GM12873 (cell line): Measurements from ENCODE around the gene SQOR.

Experiments
- TF ChIP-seq, protein P1 (sequence below): IDR thresholded peaks from 2 replicates; pipeline ENCODE4 v1.5.1; 2012; ENCODE audit warnings: low read depth, mild to moderate bottlenecking, moderate library complexity, low read length, control low read depth; ENCODE audit not compliant: insufficient read depth; ENCODE audit errors: missing control alignments

The SQOR gene

DNA sequence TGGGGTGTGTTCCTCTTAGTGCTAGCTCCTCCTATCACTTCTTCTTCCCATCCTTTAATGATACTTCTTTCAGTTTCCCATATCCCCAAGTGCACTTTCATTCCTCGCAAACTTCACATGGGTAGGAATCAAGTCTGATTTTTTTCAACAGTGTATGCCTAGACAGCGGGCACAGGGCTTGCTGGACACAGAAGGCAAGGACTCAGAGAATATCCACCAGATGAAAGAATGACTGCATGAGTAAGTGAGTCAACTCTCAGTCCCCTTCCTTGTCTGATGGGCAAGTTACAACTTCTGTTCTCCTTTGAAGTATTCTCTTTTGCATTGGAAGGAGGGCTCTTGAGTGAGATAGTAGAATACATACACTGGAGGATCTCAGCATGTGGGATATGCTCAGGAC lies 3.1 kb upstream of the SQOR start:
- TF ChIP-seq, protein P1, sequence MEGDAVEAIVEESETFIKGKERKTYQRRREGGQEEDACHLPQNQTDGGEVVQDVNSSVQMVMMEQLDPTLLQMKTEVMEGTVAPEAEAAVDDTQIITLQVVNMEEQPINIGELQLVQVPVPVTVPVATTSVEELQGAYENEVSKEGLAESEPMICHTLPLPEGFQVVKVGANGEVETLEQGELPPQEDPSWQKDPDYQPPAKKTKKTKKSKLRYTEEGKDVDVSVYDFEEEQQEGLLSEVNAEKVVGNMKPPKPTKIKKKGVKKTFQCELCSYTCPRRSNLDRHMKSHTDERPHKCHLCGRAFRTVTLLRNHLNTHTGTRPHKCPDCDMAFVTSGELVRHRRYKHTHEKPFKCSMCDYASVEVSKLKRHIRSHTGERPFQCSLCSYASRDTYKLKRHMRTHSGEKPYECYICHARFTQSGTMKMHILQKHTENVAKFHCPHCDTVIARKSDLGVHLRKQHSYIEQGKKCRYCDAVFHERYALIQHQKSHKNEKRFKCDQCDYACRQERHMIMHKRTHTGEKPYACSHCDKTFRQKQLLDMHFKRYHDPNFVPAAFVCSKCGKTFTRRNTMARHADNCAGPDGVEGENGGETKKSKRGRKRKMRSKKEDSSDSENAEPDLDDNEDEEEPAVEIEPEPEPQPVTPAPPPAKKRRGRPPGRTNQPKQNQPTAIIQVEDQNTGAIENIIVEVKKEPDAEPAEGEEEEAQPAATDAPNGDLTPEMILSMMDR: no peak

DNA sequence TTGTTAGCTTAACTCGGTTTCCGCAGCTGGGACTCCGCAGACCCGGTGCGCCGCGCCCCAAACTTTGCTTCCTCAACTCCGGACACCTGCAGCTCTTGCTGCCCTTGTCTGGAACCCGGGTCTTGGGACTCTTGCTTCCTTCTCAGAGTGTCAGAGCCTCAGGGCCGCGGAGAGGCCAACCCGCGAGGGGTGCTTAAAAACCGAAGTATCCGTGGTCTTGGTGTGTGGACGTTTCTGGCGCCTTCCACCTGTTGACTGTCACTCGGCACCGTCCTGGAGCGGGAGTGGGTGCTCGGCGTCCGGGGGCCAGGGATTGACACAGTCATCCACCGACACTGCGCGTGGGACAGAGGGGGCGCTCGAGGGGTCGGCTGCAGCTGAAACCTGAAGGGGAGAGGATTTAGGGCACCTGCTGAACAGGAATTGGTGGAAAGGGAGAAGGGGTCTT lies 386 bp downstream of the SQOR start:
- TF ChIP-seq, protein P1: peak; percentile 72

DNA sequence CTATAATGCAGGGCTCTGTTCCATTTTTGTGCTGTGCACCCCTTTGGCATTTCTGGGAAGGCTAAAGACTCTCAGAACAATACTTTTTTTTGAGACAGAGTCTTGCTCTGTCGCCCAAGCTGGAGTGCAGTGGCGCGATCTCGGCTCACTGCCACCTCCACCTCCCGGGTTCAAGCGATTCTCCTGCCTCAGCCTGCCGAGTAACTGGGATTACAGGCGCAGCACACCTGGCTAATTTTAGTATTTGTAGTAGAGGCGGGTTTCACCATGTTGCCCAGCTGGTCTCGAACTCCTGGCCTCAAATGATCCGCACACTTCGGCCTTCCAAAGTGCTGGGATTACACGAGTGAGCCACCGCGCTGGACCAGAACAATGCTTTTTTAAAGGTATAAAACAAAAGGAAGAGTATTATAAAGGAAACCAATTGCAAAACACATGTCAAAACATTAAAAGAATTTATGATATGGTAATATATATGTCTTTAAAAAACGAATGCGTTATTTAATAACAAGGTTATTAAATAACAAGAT lies 999 bp downstream of the SQOR start:
- TF ChIP-seq, protein P1: no peak

DNA sequence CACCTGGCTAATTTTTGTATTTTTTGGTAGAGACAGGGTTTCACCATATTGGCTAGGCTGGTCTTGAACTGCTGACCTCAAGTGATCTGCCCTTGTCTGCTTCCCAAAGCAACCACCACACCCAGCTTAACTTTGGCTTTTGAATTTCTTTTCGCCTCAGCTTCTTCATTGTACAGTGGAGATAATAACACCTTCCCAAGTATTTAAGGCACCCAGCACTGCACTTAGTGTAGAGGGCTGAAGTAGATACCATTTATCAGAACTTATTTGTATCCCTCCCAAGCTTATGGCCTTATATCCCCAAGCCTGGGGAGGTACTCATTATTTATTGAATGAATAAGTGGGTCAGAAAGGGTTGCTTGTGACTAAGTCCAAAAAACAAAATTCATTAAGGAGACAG lies 2.3 kb downstream of the SQOR start:
- TF ChIP-seq, protein P1: no peak

DNA sequence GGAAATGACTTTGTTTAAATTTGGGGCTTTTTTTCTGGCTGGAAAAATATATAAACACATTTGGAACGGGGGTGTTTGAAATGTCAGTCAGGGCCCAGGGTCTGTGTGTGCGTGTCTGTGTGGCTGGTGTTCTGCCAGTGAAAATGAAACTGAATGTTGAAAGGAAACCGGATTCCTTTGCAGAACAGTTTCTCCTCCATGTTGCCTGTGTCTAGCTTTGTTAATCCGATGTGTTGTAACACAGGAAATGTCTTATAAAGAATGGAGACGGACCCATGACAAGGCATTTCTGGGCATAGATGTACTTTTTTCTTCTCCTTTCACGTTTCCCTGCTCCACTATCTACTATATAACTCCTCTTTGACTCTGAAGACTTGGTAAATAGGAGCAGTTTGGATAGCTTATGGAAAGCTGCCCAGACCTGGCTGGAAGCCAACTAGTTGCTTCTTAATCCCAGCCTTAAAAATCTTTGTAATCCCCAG lies 2.8 kb downstream of the SQOR start:
- TF ChIP-seq, protein P1: no peak

DNA sequence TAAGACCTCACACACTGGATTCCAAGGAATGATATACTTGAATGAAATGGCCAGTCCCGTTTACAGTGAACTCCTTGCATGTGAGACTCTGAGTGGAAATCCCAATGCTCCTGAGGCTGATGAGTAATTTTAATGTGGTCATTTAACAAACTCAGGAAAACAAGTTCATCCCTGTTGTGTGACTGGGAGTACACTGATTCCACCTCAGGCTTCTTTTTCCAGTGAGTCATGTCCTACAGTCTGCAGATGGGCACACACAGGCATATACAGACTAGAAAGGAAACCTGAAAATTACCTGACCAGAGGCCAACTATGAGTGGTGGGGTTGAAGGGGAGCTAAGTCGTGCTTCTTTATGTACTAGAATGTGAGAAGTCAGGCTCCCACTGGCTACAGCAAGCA lies 5.8 kb downstream of the SQOR start:
- TF ChIP-seq, protein P1: no peak

DNA sequence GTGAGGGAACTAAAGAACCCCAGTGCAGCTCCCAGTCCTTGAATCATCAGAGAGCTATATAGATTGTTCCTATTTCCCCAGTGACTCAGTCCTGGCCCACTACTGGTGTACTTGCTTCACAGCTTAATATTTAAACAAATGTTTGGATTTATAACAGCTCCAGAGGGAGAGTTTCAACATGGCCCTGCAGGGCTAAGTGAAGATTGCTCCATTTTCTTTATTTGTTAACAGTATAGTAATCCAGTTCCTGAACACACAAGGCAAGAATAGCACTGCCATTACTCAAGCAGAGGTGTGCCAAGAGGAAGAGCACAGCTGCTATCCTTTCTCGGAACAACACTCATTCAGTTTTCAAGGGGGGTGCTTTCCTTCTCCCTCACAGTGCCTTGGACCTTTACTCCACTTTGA lies 6.5 kb downstream of the SQOR start:
- TF ChIP-seq, protein P1: no peak
